ENCODE data around the gene SFXN4. TPM values are rescaled to one million over a fixed set of nuclear protein-coding genes. Genes with fewer than 3 reads are reported as not detected.
A peak's percentile ranks its signal among the peaks of the same experiment; 100 is the strongest.

SFXN4 gene
- total and polyA plus RNA-seq, 2 donors from 2014 or later, result 21.9 to 59.7 TPM

DNA sequence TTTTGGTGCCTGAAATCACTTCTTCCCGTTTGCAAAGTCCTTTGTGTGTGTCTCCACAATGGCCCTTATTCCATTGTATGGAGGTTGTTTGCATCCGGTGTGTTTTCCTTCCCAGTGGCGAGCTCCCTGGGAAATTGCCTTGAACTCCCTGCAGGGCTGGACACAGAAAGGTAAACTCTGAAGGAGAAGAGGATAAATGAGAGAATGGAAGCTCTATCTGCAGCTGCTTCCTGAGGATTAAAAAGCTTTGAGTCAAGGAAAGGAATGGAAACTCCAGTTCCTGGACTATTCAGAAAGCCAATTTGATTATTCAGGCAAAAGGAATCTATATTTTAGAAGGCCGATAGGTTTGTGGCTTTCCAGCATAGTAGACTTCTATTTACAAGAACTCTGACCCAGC, 37.5 kb upstream of the SFXN4 start:
- intact Hi-C loops (cut with DNase I), result loop anchor here (10.0 kb wide), 1 partner anchor 242 kb away; no protein-coding TSS in a partner anchor
- Histone ChIP-seq H3K27me3 (ENCODE audit: control insufficient read depth, insufficient read depth, low read length) (no peaks in the 10 kb centered on the region), H3K9me3 (ENCODE audit: control insufficient read depth in 2 of 3, insufficient read depth in 1 of 3, low read length in 3 of 3) (no peaks in the 10 kb centered on the region), H3K36me3 (ENCODE audit: control insufficient read depth in 2 of 3, insufficient read depth in 3 of 3, low read length in 3 of 3) (no peaks in the 10 kb centered on the region), H3K4me1 (ENCODE audit: control insufficient read depth in 2 of 3, insufficient read depth in 2 of 3, low read depth in 1 of 3, low read length in 3 of 3) (peaks cover 0 to 11% (median 0%) of the 10 kb centered on the region in 3 donors), H3K9ac (ENCODE audit: low read length in 3 of 3) (no peak overlapping the region), H3K4me3 (ENCODE audit: low read length in 3 of 3) (no peak overlapping the region), H3K27ac (ENCODE audit: low read depth in 2 of 2, low read length in 2 of 2) (no peak overlapping the region)
- no peak for DNase-seq
- FAIRE-seq, result no peak
- TF ChIP-seq, protein P1, sequence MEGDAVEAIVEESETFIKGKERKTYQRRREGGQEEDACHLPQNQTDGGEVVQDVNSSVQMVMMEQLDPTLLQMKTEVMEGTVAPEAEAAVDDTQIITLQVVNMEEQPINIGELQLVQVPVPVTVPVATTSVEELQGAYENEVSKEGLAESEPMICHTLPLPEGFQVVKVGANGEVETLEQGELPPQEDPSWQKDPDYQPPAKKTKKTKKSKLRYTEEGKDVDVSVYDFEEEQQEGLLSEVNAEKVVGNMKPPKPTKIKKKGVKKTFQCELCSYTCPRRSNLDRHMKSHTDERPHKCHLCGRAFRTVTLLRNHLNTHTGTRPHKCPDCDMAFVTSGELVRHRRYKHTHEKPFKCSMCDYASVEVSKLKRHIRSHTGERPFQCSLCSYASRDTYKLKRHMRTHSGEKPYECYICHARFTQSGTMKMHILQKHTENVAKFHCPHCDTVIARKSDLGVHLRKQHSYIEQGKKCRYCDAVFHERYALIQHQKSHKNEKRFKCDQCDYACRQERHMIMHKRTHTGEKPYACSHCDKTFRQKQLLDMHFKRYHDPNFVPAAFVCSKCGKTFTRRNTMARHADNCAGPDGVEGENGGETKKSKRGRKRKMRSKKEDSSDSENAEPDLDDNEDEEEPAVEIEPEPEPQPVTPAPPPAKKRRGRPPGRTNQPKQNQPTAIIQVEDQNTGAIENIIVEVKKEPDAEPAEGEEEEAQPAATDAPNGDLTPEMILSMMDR (IDR thresholded peaks at IDR 0.05; ENCODE audit: borderline replicate concordance, extremely low read depth, insufficient read depth), result no peak

DNA sequence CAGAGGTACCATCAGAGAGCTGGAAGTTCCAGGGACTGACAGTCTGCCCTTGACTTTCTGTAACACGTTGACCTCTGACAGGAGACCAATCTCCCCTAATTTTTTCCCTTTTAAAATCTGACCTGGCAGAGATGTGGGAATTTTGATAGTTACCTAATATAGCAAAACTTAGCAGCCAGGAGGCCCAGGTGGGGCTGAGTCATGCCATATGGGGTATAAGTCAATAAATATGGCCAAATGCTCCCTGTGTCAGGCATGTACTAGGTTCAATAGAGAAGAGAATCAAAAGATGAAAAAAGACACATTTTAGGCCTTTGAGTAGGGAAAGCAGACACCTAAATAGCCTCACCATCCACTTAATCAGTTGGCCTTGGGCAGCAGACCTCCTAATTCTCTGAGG, 35.7 kb upstream of the SFXN4 start:
- FAIRE-seq (no peak), DNase-seq (no peak)
- TF ChIP-seq, protein P1 (IDR thresholded peaks at IDR 0.05; ENCODE audit: borderline replicate concordance, extremely low read depth, insufficient read depth), result no peak
- Histone ChIP-seq H3K9me3 (ENCODE audit: control insufficient read depth in 2 of 3, insufficient read depth in 1 of 3, low read length in 3 of 3) (no peaks in the 10 kb centered on the region), H3K9ac (ENCODE audit: low read length in 3 of 3) (no peak overlapping the region), H3K36me3 (ENCODE audit: control insufficient read depth in 2 of 3, insufficient read depth in 3 of 3, low read length in 3 of 3) (no peaks in the 10 kb centered on the region), H3K4me3 (ENCODE audit: low read length in 3 of 3) (no peak overlapping the region), H3K27me3 (ENCODE audit: control insufficient read depth, insufficient read depth, low read length) (no peaks in the 10 kb centered on the region), H3K27ac (ENCODE audit: low read depth in 2 of 2, low read length in 2 of 2) (no peak overlapping the region), H3K4me1 (ENCODE audit: control insufficient read depth in 2 of 3, insufficient read depth in 2 of 3, low read depth in 1 of 3, low read length in 3 of 3) (peaks cover 0 to 8% (median 0%) of the 10 kb centered on the region in 3 donors)
- intact Hi-C loops (cut with DNase I), result loop anchor here (10.0 kb wide), 1 partner anchor 244 kb away; no protein-coding TSS in a partner anchor

DNA sequence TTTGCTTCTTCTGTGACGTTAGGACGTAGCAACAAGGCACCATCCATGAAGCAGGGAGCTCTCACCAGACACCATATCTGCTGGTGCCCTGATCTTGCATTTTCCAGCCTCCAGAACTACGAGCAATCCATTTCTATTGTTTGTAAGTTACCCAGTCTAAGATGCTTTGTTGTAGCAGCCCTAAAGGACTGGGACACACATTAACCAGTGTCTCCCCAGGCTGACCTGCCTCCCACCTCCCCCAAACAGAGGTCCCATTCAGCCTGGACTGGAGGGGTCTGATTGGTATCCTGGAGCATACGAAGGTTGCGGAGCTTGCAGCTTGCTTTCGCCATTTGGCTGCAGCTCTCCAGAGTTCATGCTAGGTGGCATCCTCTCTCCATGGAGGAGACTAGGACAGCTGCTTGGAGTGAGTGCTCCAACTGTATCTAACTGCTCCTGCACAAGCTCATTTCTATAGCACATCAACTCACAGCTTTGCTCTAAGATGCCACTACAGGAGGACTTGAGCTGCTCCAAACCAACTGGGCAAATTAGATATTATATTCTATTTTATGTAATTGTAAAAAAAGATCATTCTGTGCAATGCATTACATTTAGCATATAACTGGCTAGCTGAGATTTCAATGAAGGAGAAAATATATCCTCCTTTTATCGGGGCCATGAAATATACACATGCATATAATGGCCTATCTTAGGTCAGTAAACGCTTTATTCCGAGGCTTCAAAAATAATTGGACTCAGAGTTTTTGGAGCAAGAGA, 33.9 kb upstream of the SFXN4 start:
- Histone ChIP-seq H3K9ac (ENCODE audit: low read length in 3 of 3) (no peak overlapping the region), H3K4me1 (ENCODE audit: control insufficient read depth in 2 of 3, insufficient read depth in 2 of 3, low read depth in 1 of 3, low read length in 3 of 3) (peaks cover 0 to 3% (median 0%) of the 10 kb centered on the region in 3 donors), H3K4me3 (ENCODE audit: low read length in 3 of 3) (no peak overlapping the region), H3K27me3 (ENCODE audit: control insufficient read depth, insufficient read depth, low read length) (no peaks in the 10 kb centered on the region), H3K36me3 (ENCODE audit: control insufficient read depth in 2 of 3, insufficient read depth in 3 of 3, low read length in 3 of 3) (no peaks in the 10 kb centered on the region), H3K27ac (ENCODE audit: low read depth in 2 of 2, low read length in 2 of 2) (no peak overlapping the region), H3K9me3 (ENCODE audit: control insufficient read depth in 2 of 3, insufficient read depth in 1 of 3, low read length in 3 of 3) (no peaks in the 10 kb centered on the region)
- no peak for FAIRE-seq
- DNase-seq, result peak in 4 of 5 donors; percentile 77 to 90 (median 84)
- intact Hi-C loops (cut with DNase I), result loop anchor here (10.0 kb wide), 1 partner anchor 215 kb away; no protein-coding TSS in a partner anchor
- TF ChIP-seq, protein P1 (IDR thresholded peaks at IDR 0.05; ENCODE audit: borderline replicate concordance, extremely low read depth, insufficient read depth), result peak; percentile 81
